Thymus (tissue), 11 donors: Measurements from ENCODE around the gene STPG1. TPM values are rescaled to one million over a fixed set of nuclear protein-coding genes. Genes with fewer than 3 reads are reported as not detected.

Experiments used
- DNase-seq, 9 donors: peaks; one replicate each; pipeline ENCODE4 v3.0.0-alpha.2; 2013; ENCODE audit warnings: low spot score in 9 of 9, low read depth in 6 of 9, missing footprints in 1 of 9
- H3K27ac ChIP-seq, 2 donors: one replicate each; pipeline ENCODE4 v1.5.1; 2013; ENCODE audit warnings: control low read depth in 1 of 2, low read depth in 1 of 2, low read length in 1 of 2, mild to moderate bottlenecking in 1 of 2, moderate library complexity in 1 of 2
- H3K27me3 ChIP-seq, 2 donors: one replicate each; pipeline ENCODE4 v1.5.1; 2013; ENCODE audit warnings: low read length in 1 of 2; ENCODE audit not compliant: control insufficient read depth in 2 of 2, insufficient read depth in 1 of 2
- H3K36me3 ChIP-seq, 2 donors: one replicate each; pipeline ENCODE4 v1.5.1; 2013; ENCODE audit warnings: low read length in 1 of 2, mild to moderate bottlenecking in 1 of 2, moderate library complexity in 1 of 2; ENCODE audit not compliant: control insufficient read depth in 2 of 2, insufficient read depth in 2 of 2
- H3K4me1 ChIP-seq, 2 donors: one replicate each; pipeline ENCODE4 v1.5.1; 2013; ENCODE audit warnings: low read length in 2 of 2; ENCODE audit not compliant: control insufficient read depth in 2 of 2, insufficient read depth in 2 of 2
- H3K4me3 ChIP-seq, 2 donors: one replicate each; pipeline ENCODE4 v1.5.1; 2013; ENCODE audit warnings: low read length in 2 of 2, control low read depth in 1 of 2, mild to moderate bottlenecking in 1 of 2
- H3K9me3 ChIP-seq, 2 donors: one replicate each; pipeline ENCODE4 v1.5.1; 2013; ENCODE audit warnings: low read length in 1 of 2, mild to moderate bottlenecking in 1 of 2; ENCODE audit not compliant: control insufficient read depth in 2 of 2, insufficient read depth in 1 of 2
- WGBS: extraction: QIAGEN DNeasy Blood & Tissue Kit; methylation state at CpG from one replicate; pipeline ENCODE4 v1.1.7; 2013; 5-methylcytosine and 5-hydroxymethylcytosine counted together
- polyA plus RNA-seq: library from polyadenylated mRNA; stranded (reverse); fragments of 200-250 nt; gene quantifications from one replicate; pipeline ENCODE4 v1.2.3, GENCODE V29; 2013
- total RNA-seq: library from RNA; stranded (reverse); fragments of 120-200 nt; gene quantifications from one replicate; pipeline ENCODE4 v1.2.4, GENCODE V29; 2013
- donor health status: healthy.

The STPG1 gene
- total and polyA plus RNA-seq, 2 donors, result 3.3 to 3.5 TPM

DNA sequence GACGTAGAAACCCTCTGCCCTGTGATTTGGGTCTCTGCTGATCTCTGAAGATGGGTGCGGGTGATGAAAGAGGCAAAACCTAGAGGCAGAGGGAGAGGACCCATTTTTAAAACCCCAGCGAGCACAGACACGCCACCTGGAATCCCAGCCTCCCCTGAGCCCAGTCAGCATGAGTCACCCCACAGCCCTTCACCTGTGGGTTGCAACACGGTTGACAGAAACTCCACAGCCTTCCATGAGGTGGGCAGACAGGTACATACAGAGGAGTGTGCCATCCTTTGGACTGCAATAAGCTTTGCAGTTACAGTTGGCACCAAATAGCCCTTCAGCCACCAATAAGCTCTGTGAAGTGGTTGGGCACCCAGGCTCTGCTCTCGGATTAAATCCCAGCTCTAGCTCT, 96.5 kb downstream of the STPG1 start:
- H3K27me3 ChIP-seq, result peaks cover 29 to 60% of the 10 kb centered on the region in 2 donors
- 76% methylated on average over 6 of the region's 6 CpGs for WGBS

DNA sequence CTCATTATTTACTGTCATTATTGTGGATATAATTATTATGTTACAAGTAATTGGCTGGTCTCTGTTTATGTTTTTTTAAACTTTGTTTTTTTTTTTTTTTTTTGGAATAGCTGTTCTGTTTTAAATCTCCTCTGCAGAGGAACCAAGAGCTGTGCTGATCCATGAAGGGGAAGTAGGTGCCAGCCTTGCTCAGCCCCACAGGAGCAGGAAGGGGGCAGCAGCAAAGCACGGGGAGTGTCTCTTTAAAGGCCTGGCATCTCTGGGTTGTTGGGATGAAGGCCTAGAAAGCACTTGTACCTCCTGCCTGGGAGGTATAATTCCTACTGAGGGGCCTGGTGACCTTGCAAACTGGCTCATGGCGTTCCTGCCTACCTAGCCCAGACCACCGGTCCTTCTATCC, 96.9 kb downstream of the STPG1 start:
- Histone ChIP-seq H3K36me3 (no peaks in the 10 kb centered on the region), H3K27ac (no peak overlapping the region), H3K4me1 (peaks cover 4 to 32% of the 10 kb centered on the region in 2 donors), H3K27me3 (peaks cover 25 to 56% of the 10 kb centered on the region in 2 donors), H3K9me3 (no peaks in the 10 kb centered on the region), H3K4me3 (no peak overlapping the region)
- no peak for DNase-seq
- WGBS, result 59% methylated on average over 3 of the region's 3 CpGs

More for the DNA sequence above, 96.5 kb downstream of the STPG1 start:
- no peak for DNase-seq
- Histone ChIP-seq H3K27ac (no peak overlapping the region), H3K9me3 (no peaks in the 10 kb centered on the region), H3K4me3 (no peak overlapping the region), H3K36me3 (no peaks in the 10 kb centered on the region), H3K4me1 (peaks cover 8 to 35% of the 10 kb centered on the region in 2 donors)

DNA sequence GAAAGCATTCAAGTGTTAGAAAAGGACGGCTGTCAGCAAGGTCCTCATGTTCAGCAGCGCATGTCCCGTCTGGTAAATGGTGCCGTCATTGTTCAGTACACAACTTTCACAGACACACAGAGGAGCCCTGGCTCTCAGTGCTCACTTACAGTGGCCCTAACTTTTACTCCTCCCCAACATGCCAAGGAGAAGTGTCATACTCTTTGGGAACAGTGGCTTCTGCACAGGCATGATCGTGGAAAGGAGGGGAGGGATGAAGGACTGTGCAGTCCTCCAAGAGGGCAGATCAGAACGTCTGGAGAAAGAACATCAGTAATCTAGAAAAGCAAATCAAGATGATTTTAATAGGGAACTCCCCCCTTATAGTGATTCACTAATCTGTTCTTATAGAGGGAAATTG, 98.2 kb downstream of the STPG1 start:
- H3K4me1 ChIP-seq, result peaks cover 0 to 24% of the 10 kb centered on the region in 2 donors
- H3K9me3 ChIP-seq, result no peaks in the 10 kb centered on the region
- no peak overlapping the region for H3K4me3 ChIP-seq
- peaks cover 15 to 43% of the 10 kb centered on the region in 2 donors for H3K27me3 ChIP-seq
- DNase-seq, result no peak
- 94% methylated on average over 6 of the region's 6 CpGs for WGBS
- no peaks in the 10 kb centered on the region for H3K36me3 ChIP-seq
- no peak overlapping the region for H3K27ac ChIP-seq

DNA sequence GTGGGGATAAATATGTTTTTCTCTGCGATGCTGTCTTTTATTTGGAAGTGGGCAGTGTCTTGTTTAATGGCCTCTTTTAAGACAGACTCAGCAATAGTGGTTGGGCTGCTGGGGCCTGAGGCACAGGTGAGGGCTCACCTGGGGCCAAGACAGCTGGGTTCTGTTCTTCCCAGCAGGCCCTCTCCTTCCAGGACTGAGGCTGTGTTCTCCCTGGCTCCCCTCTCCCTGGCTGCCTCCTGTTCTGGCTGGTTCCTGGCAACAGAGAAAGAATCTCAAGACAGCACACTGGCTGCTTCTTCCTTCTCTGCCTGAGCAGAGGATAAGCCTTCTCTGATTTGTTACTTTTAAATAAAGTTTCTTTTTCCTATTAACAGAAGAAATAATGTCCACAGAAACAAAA, 101.8 kb downstream of the STPG1 start:
- H3K27me3 ChIP-seq, result peaks cover 0 to 13% of the 10 kb centered on the region in 2 donors
- no peak overlapping the region for H3K27ac ChIP-seq
- no peak overlapping the region for H3K4me3 ChIP-seq
- H3K36me3 ChIP-seq, result no peaks in the 10 kb centered on the region
- DNase-seq, result no peak
- WGBS, result 94% methylated on average over 1 of the region's 1 CpG
- no peaks in the 10 kb centered on the region for H3K9me3 ChIP-seq
- no peaks in the 10 kb centered on the region for H3K4me1 ChIP-seq

DNA sequence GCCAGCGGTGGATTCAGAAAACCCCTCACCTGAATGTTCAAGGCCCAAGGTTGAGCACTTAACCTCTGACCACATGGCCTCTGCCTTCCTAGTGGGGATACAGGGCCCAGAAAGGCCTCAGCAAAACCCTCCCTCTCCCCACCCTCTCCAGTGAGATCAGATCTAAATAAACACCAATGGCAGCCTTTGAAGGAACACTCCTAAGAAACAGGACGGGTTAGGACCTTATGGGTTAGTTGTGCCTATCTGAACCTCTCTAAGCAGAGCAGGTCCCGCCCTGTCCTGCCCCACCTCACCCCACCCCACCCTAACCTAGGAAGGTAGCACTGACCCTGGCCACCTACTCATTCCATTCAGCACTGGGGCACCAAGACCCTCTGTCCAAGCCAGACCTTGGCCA, 102.3 kb downstream of the STPG1 start:
- Histone ChIP-seq H3K27ac (no peak overlapping the region), H3K36me3 (no peaks in the 10 kb centered on the region), H3K4me1 (no peaks in the 10 kb centered on the region), H3K4me3 (no peak overlapping the region), H3K9me3 (no peaks in the 10 kb centered on the region), H3K27me3 (peaks cover 0 to 11% of the 10 kb centered on the region in 2 donors)
- no peak for DNase-seq
- WGBS, result 95% methylated on average over 3 of the region's 3 CpGs

DNA sequence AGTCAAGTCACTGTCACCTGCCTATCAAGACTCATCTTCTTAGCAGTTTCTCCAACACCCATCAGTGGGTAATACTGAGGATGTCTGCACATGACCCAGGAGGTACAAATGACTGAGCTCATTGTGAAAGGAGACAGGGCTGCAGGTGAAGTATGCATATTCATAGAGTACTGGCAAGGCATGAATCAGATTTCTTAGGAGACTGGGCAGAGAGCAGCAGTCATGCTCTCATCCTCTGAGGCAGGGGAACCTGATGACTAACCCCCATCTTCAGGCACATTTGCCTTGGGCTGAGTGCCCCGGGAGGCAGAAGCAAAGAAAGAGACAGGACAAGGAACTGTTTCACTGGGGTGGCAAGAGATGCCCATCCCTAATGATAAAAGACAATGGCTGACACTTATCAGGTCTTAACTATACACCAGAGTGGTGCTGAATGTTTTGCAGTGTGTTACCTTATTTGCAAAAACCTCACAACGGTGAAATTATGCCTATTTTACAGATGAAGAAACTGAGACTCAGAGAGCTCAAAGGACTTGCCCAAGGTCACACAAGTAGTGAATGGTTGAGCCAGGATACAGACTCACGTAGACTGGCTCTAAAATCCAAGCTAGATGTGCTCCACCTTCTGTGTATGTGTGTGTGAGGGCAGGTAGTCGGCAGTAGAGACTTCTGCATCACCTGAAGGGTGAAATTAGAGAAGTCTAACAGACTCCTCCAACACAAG, 103.7 kb downstream of the STPG1 start:
- Histone ChIP-seq H3K27me3 (peaks cover 0 to 6% of the 10 kb centered on the region in 2 donors), H3K4me1 (no peaks in the 10 kb centered on the region), H3K4me3 (no peak overlapping the region), H3K27ac (no peak overlapping the region), H3K36me3 (no peaks in the 10 kb centered on the region), H3K9me3 (no peaks in the 10 kb centered on the region)
- 96% methylated on average over 4 of the region's 4 CpGs for WGBS
- no peak for DNase-seq

DNA sequence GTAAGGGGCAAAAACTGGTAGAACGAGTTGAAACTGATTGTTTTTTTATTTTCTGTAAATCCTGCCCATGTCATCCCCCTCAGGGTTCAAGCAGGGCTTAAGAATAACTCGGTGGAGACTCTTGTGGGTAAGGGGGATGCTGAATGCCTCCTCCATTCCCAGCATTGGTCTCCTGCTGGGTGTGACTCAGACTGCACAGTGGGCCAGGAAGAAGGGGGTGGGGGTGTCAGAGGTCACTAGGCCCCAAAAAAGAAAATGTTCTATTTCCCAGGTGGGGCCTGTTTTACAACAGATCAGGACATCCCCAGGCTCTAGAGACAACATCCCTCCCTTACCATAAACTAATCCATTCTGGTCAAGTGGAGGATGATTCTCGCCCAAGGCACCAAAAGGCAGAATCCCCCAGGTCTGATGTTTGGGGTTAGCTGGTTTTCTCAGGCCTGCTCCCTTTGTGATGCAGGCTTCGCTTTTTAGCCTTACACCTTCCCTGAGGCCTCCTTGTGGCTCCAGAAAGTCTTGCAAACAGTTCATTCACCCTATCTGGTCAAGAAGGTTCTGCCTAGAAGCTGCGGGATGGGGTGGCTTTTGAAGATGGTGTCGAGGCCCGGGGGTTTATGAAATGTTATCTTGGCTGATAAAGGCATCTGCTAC, 105.1 kb downstream of the STPG1 start:
- no peaks in the 10 kb centered on the region for H3K4me1 ChIP-seq
- no peaks in the 10 kb centered on the region for H3K9me3 ChIP-seq
- DNase-seq, result no peak
- 92% methylated on average over 7 of the region's 7 CpGs for WGBS
- H3K27me3 ChIP-seq, result peaks cover 0 to 8% of the 10 kb centered on the region in 2 donors
- H3K27ac ChIP-seq, result no peak overlapping the region
- H3K4me3 ChIP-seq, result no peak overlapping the region
- H3K36me3 ChIP-seq, result no peaks in the 10 kb centered on the region

Other genes with a start within 250 kb of the STPG1 start
- gene IFNLR1, start 226.5 kb downstream of the STPG1 start, total RNA-seq, result 0.66 TPM
- gene IFNLR1, start 226.5 kb downstream of the STPG1 start, polyA plus RNA-seq, result 1.3 TPM
- gene GRHL3, start 94.4 kb downstream of the STPG1 start, total RNA-seq, result 0.90 TPM
- gene GRHL3, start 94.4 kb downstream of the STPG1 start, polyA plus RNA-seq, result 3.2 TPM
- 17.1 TPM for gene NIPAL3, start 2.0 kb upstream of the STPG1 start, total RNA-seq
- 9.2 TPM for gene NIPAL3, start 2.0 kb upstream of the STPG1 start, polyA plus RNA-seq
- gene RCAN3, start 89.1 kb upstream of the STPG1 start, total RNA-seq, result 13.2 TPM
- gene RCAN3, start 89.1 kb upstream of the STPG1 start, polyA plus RNA-seq, result 21.2 TPM
- gene NCMAP, start 142.3 kb upstream of the STPG1 start, total RNA-seq, result 0.09 TPM
- gene NCMAP, start 142.3 kb upstream of the STPG1 start, polyA plus RNA-seq, result 0.11 TPM
- 23.5 TPM for gene SRRM1, start 229.5 kb upstream of the STPG1 start, total RNA-seq
- gene SRRM1, start 229.5 kb upstream of the STPG1 start, polyA plus RNA-seq, result 61.8 TPM